ENCODE results near the gene PTPRF.

Gene PTPRF

DNA sequence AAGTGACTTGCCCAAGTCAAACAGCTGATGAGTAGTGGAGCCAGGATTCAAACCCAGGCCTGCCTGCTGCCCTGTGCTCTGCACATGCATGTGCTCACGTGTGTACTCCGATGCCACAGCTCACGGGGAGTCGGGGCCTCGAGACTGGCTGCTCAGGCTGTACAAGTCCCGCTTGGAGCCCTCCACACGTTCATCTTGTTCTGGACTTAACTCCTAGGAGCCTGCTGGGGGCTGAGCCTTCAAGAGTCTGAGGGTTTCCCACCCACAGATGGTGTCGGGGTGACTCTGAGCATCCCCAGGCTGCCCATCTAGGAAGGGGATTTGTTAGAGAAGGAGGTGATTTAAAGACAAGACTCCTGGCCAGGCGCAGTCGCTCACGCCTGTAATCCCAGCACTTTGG, 83.5 kb downstream of the PTPRF start:
- Histone ChIP-seq H3K27me3 (ENCODE audit: control insufficient read depth in 3 of 3, insufficient read depth in 3 of 3, low read depth in 1 of 3, low read length in 3 of 3) (no peaks in the 10 kb centered on the region), H3K4me3 (ENCODE audit: low read length in 2 of 2) (no peak overlapping the region), H3K23ac (ENCODE audit: low read depth, low read length, poor library complexity) (no peak overlapping the region), H2BK12ac (ENCODE audit: low read length) (no peak overlapping the region), H3K4me1 (ENCODE audit: control insufficient read depth in 2 of 2, insufficient read depth in 1 of 2, low read depth in 1 of 2, low read length in 2 of 2) (no peaks in the 10 kb centered on the region), H4K8ac (ENCODE audit: low read depth, low read length) (no peak overlapping the region), H3K27ac (replicated peaks; ENCODE audit: low read length) (no peak overlapping the region), H3K4ac (ENCODE audit: low read length) (no peak overlapping the region), H2BK120ac (ENCODE audit: low read depth, low read length) (no peak overlapping the region), H3K9me3 (replicated peaks in 1 of 2; ENCODE audit: control insufficient read depth in 2 of 2, insufficient read depth in 1 of 2, low read depth in 1 of 2, low read length in 2 of 2) (no peaks in the 10 kb centered on the region), H4K91ac (ENCODE audit: low read depth, low read length, poor library complexity) (no peak overlapping the region), H2AK5ac (ENCODE audit: low read depth, low read length) (no peak overlapping the region), H2BK5ac (ENCODE audit: low read length) (no peak overlapping the region), H2AFZ (ENCODE audit: low read length) (no peak overlapping the region), H3K36me3 (replicated peaks in 1 of 2; ENCODE audit: control insufficient read depth in 2 of 2, insufficient read depth in 2 of 2, low read length in 2 of 2) (peaks cover 63 to 82% of the 10 kb centered on the region in 2 donors), H2BK15ac (ENCODE audit: low read length) (no peak overlapping the region), H3K79me1 (ENCODE audit: low read depth, low read length) (no peaks in the 10 kb centered on the region), H3K18ac (ENCODE audit: low read length) (no peak overlapping the region), H3K14ac (ENCODE audit: low read length) (no peak overlapping the region), H3K9ac (ENCODE audit: low read depth, low read length, poor library complexity) (no peak overlapping the region), H3K4me2 (ENCODE audit: insufficient read depth, low read length, poor library complexity, severe bottlenecking) (no peak overlapping the region)
- DNase-seq (ENCODE audit: low spot score) = no peak
- no CpG with 5 or more reads among the region's 11 CpGs for WGBS, 2 donors (ENCODE audit: extremely low coverage in 2 of 2, insufficient read length in 2 of 2, insufficient replicate concordance in 1 of 2)

DNA sequence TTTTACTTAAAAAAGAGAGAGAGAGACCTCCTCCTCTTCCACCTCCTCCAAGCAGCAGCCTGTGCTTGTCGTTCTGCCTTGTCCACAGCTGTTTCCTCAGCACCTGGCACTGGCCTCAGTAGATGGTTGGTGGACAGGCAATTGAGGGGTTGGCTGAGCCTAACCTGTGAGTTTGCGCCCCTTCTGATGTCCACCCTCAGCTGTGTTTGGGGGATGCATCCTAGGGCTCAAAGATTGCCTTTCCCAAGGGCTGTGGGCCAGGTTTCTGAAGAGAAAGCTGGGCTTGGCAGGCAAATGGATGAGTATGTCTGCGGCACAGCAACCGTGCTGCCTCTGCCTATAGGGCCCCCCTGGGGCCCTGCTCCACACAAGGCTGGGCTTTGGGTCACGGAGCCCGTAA, 84.2 kb downstream of the PTPRF start:
- Histone ChIP-seq H4K8ac (ENCODE audit: low read depth, low read length) (no peak overlapping the region), H2BK12ac (ENCODE audit: low read length) (no peak overlapping the region), H3K9ac (ENCODE audit: low read depth, low read length, poor library complexity) (no peak overlapping the region), H2BK120ac (ENCODE audit: low read depth, low read length) (no peak overlapping the region), H3K23ac (ENCODE audit: low read depth, low read length, poor library complexity) (no peak overlapping the region), H3K4ac (ENCODE audit: low read length) (no peak overlapping the region), H3K9me3 (replicated peaks in 1 of 2; ENCODE audit: control insufficient read depth in 2 of 2, insufficient read depth in 1 of 2, low read depth in 1 of 2, low read length in 2 of 2) (no peaks in the 10 kb centered on the region), H3K14ac (ENCODE audit: low read length) (no peak overlapping the region), H3K36me3 (replicated peaks in 1 of 2; ENCODE audit: control insufficient read depth in 2 of 2, insufficient read depth in 2 of 2, low read length in 2 of 2) (peaks cover 63 to 82% of the 10 kb centered on the region in 2 donors), H3K79me1 (ENCODE audit: low read depth, low read length) (no peaks in the 10 kb centered on the region), H3K27ac (replicated peaks; ENCODE audit: low read length) (no peak overlapping the region), H2AK5ac (ENCODE audit: low read depth, low read length) (no peak overlapping the region), H2BK15ac (ENCODE audit: low read length) (no peak overlapping the region), H3K4me1 (ENCODE audit: control insufficient read depth in 2 of 2, insufficient read depth in 1 of 2, low read depth in 1 of 2, low read length in 2 of 2) (no peaks in the 10 kb centered on the region), H3K4me2 (ENCODE audit: insufficient read depth, low read length, poor library complexity, severe bottlenecking) (no peak overlapping the region), H3K4me3 (ENCODE audit: low read length in 2 of 2) (no peak overlapping the region), H3K27me3 (ENCODE audit: control insufficient read depth in 3 of 3, insufficient read depth in 3 of 3, low read depth in 1 of 3, low read length in 3 of 3) (no peaks in the 10 kb centered on the region), H2AFZ (ENCODE audit: low read length) (no peak overlapping the region), H3K18ac (ENCODE audit: low read length) (no peak overlapping the region), H2BK5ac (ENCODE audit: low read length) (no peak overlapping the region), H4K91ac (ENCODE audit: low read depth, low read length, poor library complexity) (no peak overlapping the region)
- no peak for DNase-seq (ENCODE audit: low spot score)
- WGBS, 2 donors (ENCODE audit: extremely low coverage in 2 of 2, insufficient read length in 2 of 2, insufficient replicate concordance in 1 of 2) = no CpG with 5 or more reads among the region's 6 CpGs

- Histone ChIP-seq H3K27me3 (ENCODE audit: control insufficient read depth in 3 of 3, insufficient read depth in 3 of 3, low read depth in 1 of 3, low read length in 3 of 3) (no peaks in the 10 kb centered on the region), H2BK12ac (ENCODE audit: low read length) (no peak overlapping the region), H2AK5ac (ENCODE audit: low read depth, low read length) (no peak overlapping the region), H3K4me3 (ENCODE audit: low read length in 2 of 2) (no peak overlapping the region), H3K4me2 (ENCODE audit: insufficient read depth, low read length, poor library complexity, severe bottlenecking) (no peak overlapping the region), H3K27ac (replicated peaks; ENCODE audit: low read length) (no peak overlapping the region), H3K14ac (ENCODE audit: low read length) (no peak overlapping the region), H3K18ac (ENCODE audit: low read length) (no peak overlapping the region), H3K36me3 (replicated peaks in 1 of 2; ENCODE audit: control insufficient read depth in 2 of 2, insufficient read depth in 2 of 2, low read length in 2 of 2) (peaks cover 70 to 83% of the 10 kb centered on the region in 2 donors), H3K9me3 (replicated peaks in 1 of 2; ENCODE audit: control insufficient read depth in 2 of 2, insufficient read depth in 1 of 2, low read depth in 1 of 2, low read length in 2 of 2) (no peaks in the 10 kb centered on the region), H3K79me1 (ENCODE audit: low read depth, low read length) (no peaks in the 10 kb centered on the region), H3K9ac (ENCODE audit: low read depth, low read length, poor library complexity) (peak overlapping the region; percentile 44), H2BK15ac (ENCODE audit: low read length) (no peak overlapping the region), H2BK5ac (ENCODE audit: low read length) (no peak overlapping the region), H4K91ac (ENCODE audit: low read depth, low read length, poor library complexity) (no peak overlapping the region), H4K8ac (ENCODE audit: low read depth, low read length) (no peak overlapping the region), H2AFZ (ENCODE audit: low read length) (no peak overlapping the region), H2BK120ac (ENCODE audit: low read depth, low read length) (no peak overlapping the region), H3K23ac (ENCODE audit: low read depth, low read length, poor library complexity) (no peak overlapping the region), H3K4ac (ENCODE audit: low read length) (no peak overlapping the region), H3K4me1 (ENCODE audit: control insufficient read depth in 2 of 2, insufficient read depth in 1 of 2, low read depth in 1 of 2, low read length in 2 of 2) (no peaks in the 10 kb centered on the region)
- DNase-seq (ENCODE audit: low spot score) = no peak
- WGBS, 2 donors (ENCODE audit: extremely low coverage in 2 of 2, insufficient read length in 2 of 2, insufficient replicate concordance in 1 of 2) = no CpG with 5 or more reads among the region's 7 CpGs
Measured at GRCh38 chr1:43616383-43616782, 85.7 kb downstream of the PTPRF start.

DNA sequence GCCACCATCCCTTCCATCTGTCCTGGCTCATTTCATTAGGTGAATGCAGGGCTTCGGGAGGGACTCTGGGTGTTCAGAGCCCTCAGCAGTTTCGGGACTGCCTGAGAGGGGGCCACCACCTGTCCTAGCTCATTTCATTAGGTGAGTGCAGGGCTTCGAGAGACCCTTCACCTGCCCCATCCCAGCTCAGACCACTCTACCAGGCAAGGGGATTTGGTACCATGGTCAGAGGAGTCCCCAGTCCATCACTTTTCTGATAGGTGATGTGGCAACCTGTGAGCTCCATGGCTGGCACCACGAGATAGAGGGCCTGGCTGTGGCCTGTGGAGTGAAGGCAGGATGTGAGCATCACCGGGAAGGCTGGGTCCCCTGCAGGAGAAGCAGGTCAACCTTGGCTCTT, 86.3 kb downstream of the PTPRF start:
- Histone ChIP-seq H3K36me3 (replicated peaks in 1 of 2; ENCODE audit: control insufficient read depth in 2 of 2, insufficient read depth in 2 of 2, low read length in 2 of 2) (peaks cover 76 to 89% of the 10 kb centered on the region in 2 donors), H3K4me3 (ENCODE audit: low read length in 2 of 2) (no peak overlapping the region), H3K9ac (ENCODE audit: low read depth, low read length, poor library complexity) (no peak overlapping the region), H2BK5ac (ENCODE audit: low read length) (no peak overlapping the region), H3K27me3 (ENCODE audit: control insufficient read depth in 3 of 3, insufficient read depth in 3 of 3, low read depth in 1 of 3, low read length in 3 of 3) (no peaks in the 10 kb centered on the region), H4K8ac (ENCODE audit: low read depth, low read length) (no peak overlapping the region), H3K4ac (ENCODE audit: low read length) (no peak overlapping the region), H3K79me1 (ENCODE audit: low read depth, low read length) (no peaks in the 10 kb centered on the region), H2BK15ac (ENCODE audit: low read length) (no peak overlapping the region), H3K14ac (ENCODE audit: low read length) (no peak overlapping the region), H3K23ac (ENCODE audit: low read depth, low read length, poor library complexity) (no peak overlapping the region), H2AFZ (ENCODE audit: low read length) (no peak overlapping the region), H3K4me1 (ENCODE audit: control insufficient read depth in 2 of 2, insufficient read depth in 1 of 2, low read depth in 1 of 2, low read length in 2 of 2) (no peaks in the 10 kb centered on the region), H2BK120ac (ENCODE audit: low read depth, low read length) (no peak overlapping the region), H2BK12ac (ENCODE audit: low read length) (no peak overlapping the region), H3K18ac (ENCODE audit: low read length) (no peak overlapping the region), H4K91ac (ENCODE audit: low read depth, low read length, poor library complexity) (no peak overlapping the region), H3K4me2 (ENCODE audit: insufficient read depth, low read length, poor library complexity, severe bottlenecking) (no peak overlapping the region), H3K9me3 (replicated peaks in 1 of 2; ENCODE audit: control insufficient read depth in 2 of 2, insufficient read depth in 1 of 2, low read depth in 1 of 2, low read length in 2 of 2) (no peaks in the 10 kb centered on the region), H3K27ac (replicated peaks; ENCODE audit: low read length) (no peak overlapping the region), H2AK5ac (ENCODE audit: low read depth, low read length) (no peak overlapping the region)
- WGBS, 2 donors (ENCODE audit: extremely low coverage in 2 of 2, insufficient read length in 2 of 2, insufficient replicate concordance in 1 of 2) = no CpG with 5 or more reads among the region's 5 CpGs
- DNase-seq (ENCODE audit: low spot score) = no peak
